ENCODE data around the gene PCDHB16. TPM values are rescaled to one million over a fixed set of nuclear protein-coding genes. Genes with fewer than 3 reads are reported as not detected.
A peak's percentile ranks its signal among the peaks of the same experiment; 100 is the strongest.
"Not testable (repeated sequence)": the region's sequence is repeated elsewhere in the genome, so short reads cannot be mapped to it uniquely, and the experiment has no call there.

PCDHB16 gene
- total RNA-seq (2014; rRNA removed; shearing (Covaris generic)): not detected in 2 replicates
- not detected in 2 replicates for total RNA-seq (2022)
- not detected for Bru-seq, nascent RNA
- not detected for BruChase-seq, experiment 1, labeled RNA remaining after a 6-hour chase
- not detected for BruChase-seq, experiment 2, labeled RNA remaining after a 2-hour chase
- long read RNA-seq: 0 reads

DNA sequence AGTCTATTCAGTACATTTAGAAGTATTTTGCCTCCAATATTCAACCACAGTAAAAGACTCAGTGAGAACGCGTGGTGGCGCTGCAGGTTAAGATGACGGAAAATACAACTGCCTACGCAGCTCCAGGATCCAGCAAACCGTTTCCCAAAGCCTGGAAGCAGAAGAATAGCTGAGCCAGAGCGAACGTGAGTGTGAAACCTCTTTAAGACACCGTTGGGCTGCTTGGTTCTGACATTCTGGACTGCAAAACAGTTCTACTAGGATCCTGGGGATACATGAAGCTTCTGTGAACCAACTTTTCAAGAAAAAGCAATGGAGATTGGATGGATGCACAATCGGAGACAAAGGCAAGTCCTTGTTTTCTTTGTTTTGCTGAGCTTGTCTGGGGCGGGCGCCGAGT lies at the start of gene PCDHB16:
Gene PCDHB16, plus strand, starts transcription at position 140 of the 400 bp plus-strand sequence. Its CDS starts 173 bp downstream, at position 313.
- H3K79me2 ChIP-seq (ENCODE audit: insufficient read depth, low read depth, low read length): no peaks in the 10 kb centered on the region
- DNase-seq (ENCODE audit: low spot score): no peak
- POLR2A ChIA-PET: no interaction called here
- no peaks in the 10 kb centered on the region for H3K4me1 ChIP-seq (ENCODE audit: insufficient read depth, low read length, poor library complexity, severe bottlenecking)
- CTCF ChIA-PET (ENCODE audit: unreplicated experiment): no interaction called here
- TF ChIP-seq EZH2phosphoT487 (IDR thresholded peaks at IDR 0.05; ENCODE audit: borderline replicate concordance, low read depth, low read length): no peak
- TF ChIP-seq, protein P1, sequence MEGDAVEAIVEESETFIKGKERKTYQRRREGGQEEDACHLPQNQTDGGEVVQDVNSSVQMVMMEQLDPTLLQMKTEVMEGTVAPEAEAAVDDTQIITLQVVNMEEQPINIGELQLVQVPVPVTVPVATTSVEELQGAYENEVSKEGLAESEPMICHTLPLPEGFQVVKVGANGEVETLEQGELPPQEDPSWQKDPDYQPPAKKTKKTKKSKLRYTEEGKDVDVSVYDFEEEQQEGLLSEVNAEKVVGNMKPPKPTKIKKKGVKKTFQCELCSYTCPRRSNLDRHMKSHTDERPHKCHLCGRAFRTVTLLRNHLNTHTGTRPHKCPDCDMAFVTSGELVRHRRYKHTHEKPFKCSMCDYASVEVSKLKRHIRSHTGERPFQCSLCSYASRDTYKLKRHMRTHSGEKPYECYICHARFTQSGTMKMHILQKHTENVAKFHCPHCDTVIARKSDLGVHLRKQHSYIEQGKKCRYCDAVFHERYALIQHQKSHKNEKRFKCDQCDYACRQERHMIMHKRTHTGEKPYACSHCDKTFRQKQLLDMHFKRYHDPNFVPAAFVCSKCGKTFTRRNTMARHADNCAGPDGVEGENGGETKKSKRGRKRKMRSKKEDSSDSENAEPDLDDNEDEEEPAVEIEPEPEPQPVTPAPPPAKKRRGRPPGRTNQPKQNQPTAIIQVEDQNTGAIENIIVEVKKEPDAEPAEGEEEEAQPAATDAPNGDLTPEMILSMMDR (conservative IDR thresholded peaks at IDR 0.05; ENCODE audit: low read length): no peak
- H3K9me2 ChIP-seq (ENCODE audit: insufficient read depth, low read length): no peaks in the 10 kb centered on the region
- no peaks in the 10 kb centered on the region for H3K36me3 ChIP-seq (ENCODE audit: insufficient read depth, low read length)
- H3K27ac ChIP-seq (ENCODE audit: low read depth, low read length, poor library complexity, severe bottlenecking): no peak within 1 kb of the TSS
- BruUV-seq (replicated peaks): no TSS peak
- no peaks in the 10 kb centered on the region for H3K9me3 ChIP-seq (ENCODE audit: low read length)
- H3K4me3 ChIP-seq (ENCODE audit: low read depth, low read length, poor library complexity, severe bottlenecking): no peak within 1 kb of the TSS
- no peak within 1 kb of the TSS for H2AFZ ChIP-seq (ENCODE audit: low read length)
- intact Hi-C loops (cut with micrococcal nuclease; ENCODE audit: unreplicated experiment): no loop called here
- no peak within 1 kb of the TSS for H3K4me2 ChIP-seq (ENCODE audit: low read length)
- H4K20me1 ChIP-seq (ENCODE audit: insufficient read depth, low read length): no peaks in the 10 kb centered on the region

DNA sequence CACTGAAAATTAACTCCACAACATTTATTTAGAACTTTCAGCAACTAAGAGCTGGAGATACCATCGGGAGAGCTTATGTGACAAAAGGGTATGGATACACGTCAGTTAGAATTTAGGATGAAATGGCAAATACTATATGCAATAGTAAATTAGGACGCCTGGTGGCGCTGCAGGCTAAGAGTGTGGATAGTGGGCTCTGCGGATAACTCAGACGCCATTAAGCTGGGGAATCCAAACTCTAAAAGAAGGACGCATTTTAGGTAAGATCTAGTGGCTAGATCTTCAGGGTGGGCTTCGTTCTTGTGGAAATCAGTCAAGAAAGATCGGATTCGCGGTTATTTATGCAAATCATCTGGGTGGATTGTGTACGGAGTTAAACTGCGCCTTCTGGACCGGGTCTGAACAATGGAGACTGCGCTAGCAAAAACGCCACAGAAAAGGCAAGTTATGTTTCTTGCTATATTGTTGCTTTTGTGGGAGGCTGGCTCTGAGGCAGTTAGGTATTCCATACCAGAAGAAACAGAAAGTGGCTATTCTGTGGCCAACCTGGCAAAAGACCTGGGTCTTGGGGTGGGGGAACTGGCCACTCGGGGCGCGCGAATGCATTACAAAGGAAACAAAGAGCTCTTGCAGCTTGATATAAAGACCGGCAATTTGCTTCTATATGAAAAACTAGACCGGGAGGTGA lies 47.0 kb upstream of the PCDHB16 start, which contains the start of gene PCDHB5:
Gene PCDHB5, plus strand, starts transcription at position 177 of the 688 bp plus-strand sequence. Its CDS starts 229 bp downstream, at position 406.
- Histone ChIP-seq H4K20me1 (ENCODE audit: insufficient read depth, low read length) (no peaks in the 10 kb centered on the region), H3K9me3 (ENCODE audit: low read length) (peaks cover 7% of the 10 kb centered on the region; the same call in 1 of the 2 replicates), H3K36me3 (ENCODE audit: insufficient read depth, low read length) (no peaks in the 10 kb centered on the region), H3K27ac (ENCODE audit: low read depth, low read length, poor library complexity, severe bottlenecking) (no peak within 1 kb of the TSS), H2AFZ (ENCODE audit: low read length) (no peak within 1 kb of the TSS), H3K4me3 (ENCODE audit: low read depth, low read length, poor library complexity, severe bottlenecking) (no peak within 1 kb of the TSS), H3K9me2 (ENCODE audit: insufficient read depth, low read length) (no peaks in the 10 kb centered on the region), H3K4me1 (ENCODE audit: insufficient read depth, low read length, poor library complexity, severe bottlenecking) (no peaks in the 10 kb centered on the region), H3K4me2 (ENCODE audit: low read length) (no peak within 1 kb of the TSS), H3K79me2 (ENCODE audit: insufficient read depth, low read depth, low read length) (no peaks in the 10 kb centered on the region)
- intact Hi-C loops (cut with micrococcal nuclease; ENCODE audit: unreplicated experiment): no loop called here
- no peak for TF ChIP-seq EZH2phosphoT487 (IDR thresholded peaks at IDR 0.05; ENCODE audit: borderline replicate concordance, low read depth, low read length)
- TF ChIP-seq, protein P1 (conservative IDR thresholded peaks at IDR 0.05; ENCODE audit: low read length): peak; percentile 52
- no TSS peak for BruUV-seq (replicated peaks)
- POLR2A ChIA-PET: no interaction called here
- no peak for DNase-seq (ENCODE audit: low spot score)
- CTCF ChIA-PET (ENCODE audit: unreplicated experiment): no interaction called here

DNA sequence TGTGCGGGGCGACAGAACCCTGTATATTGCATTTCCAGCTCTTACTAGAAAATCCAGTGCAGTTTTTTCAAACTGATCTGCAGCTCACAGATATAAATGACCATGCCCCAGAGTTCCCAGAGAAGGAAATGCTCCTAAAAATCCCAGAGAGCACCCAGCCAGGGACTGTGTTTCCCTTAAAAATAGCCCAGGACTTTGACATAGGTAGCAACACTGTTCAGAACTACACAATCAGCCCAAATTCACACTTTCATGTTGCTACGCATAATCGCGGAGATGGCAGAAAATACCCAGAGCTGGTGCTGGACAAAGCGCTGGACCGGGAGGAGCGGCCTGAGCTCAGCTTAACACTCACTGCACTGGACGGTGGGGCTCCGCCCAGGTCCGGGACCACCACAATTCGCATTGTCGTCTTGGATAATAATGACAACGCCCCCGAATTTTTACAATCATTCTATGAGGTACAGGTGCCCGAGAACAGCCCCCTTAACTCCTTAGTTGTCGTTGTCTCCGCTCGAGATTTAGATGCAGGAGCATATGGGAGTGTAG lies 46.4 kb upstream of the PCDHB16 start:
- H3K27ac ChIP-seq (ENCODE audit: low read depth, low read length, poor library complexity, severe bottlenecking): no peak overlapping the region
- no peaks in the 10 kb centered on the region for H4K20me1 ChIP-seq (ENCODE audit: insufficient read depth, low read length)
- TF ChIP-seq, protein P1 (conservative IDR thresholded peaks at IDR 0.05; ENCODE audit: low read length): no peak
- no peak for TF ChIP-seq EZH2phosphoT487 (IDR thresholded peaks at IDR 0.05; ENCODE audit: borderline replicate concordance, low read depth, low read length)
- peaks cover 7% of the 10 kb centered on the region; the same call in 1 of the 2 replicates for H3K9me3 ChIP-seq (ENCODE audit: low read length)
- H3K4me1 ChIP-seq (ENCODE audit: insufficient read depth, low read length, poor library complexity, severe bottlenecking): no peaks in the 10 kb centered on the region
- POLR2A ChIA-PET: no interaction called here
- H3K36me3 ChIP-seq (ENCODE audit: insufficient read depth, low read length): no peaks in the 10 kb centered on the region
- no TSS peak for BruUV-seq (replicated peaks)
- no peak for DNase-seq (ENCODE audit: low spot score)
- H3K9me2 ChIP-seq (ENCODE audit: insufficient read depth, low read length): no peaks in the 10 kb centered on the region
- CTCF ChIA-PET (ENCODE audit: unreplicated experiment): no interaction called here
- H3K4me3 ChIP-seq (ENCODE audit: low read depth, low read length, poor library complexity, severe bottlenecking): no peak overlapping the region
- no peak overlapping the region for H3K4me2 ChIP-seq (ENCODE audit: low read length)
- no peak overlapping the region for H2AFZ ChIP-seq (ENCODE audit: low read length)
- intact Hi-C loops (cut with micrococcal nuclease; ENCODE audit: unreplicated experiment): no loop called here
- no peaks in the 10 kb centered on the region for H3K79me2 ChIP-seq (ENCODE audit: insufficient read depth, low read depth, low read length)

- H3K27ac ChIP-seq (ENCODE audit: low read depth, low read length, poor library complexity, severe bottlenecking); H3K4me2 ChIP-seq (ENCODE audit: low read length); H3K9me3 ChIP-seq (ENCODE audit: low read length); DNase-seq (ENCODE audit: low spot score); H3K4me1 ChIP-seq (ENCODE audit: insufficient read depth, low read length, poor library complexity, severe bottlenecking); intact Hi-C loops (cut with micrococcal nuclease; ENCODE audit: unreplicated experiment); H2AFZ ChIP-seq (ENCODE audit: low read length); POLR2A ChIA-PET; H4K20me1 ChIP-seq (ENCODE audit: insufficient read depth, low read length); H3K36me3 ChIP-seq (ENCODE audit: insufficient read depth, low read length); H3K79me2 ChIP-seq (ENCODE audit: insufficient read depth, low read depth, low read length); H3K4me3 ChIP-seq (ENCODE audit: low read depth, low read length, poor library complexity, severe bottlenecking); BruUV-seq (replicated peaks); H3K9me2 ChIP-seq (ENCODE audit: insufficient read depth, low read length); CTCF ChIA-PET (ENCODE audit: unreplicated experiment): not testable (repeated sequence)
Measured at GRCh38 chr5:141137346-141137745, 44.8 kb upstream of the PCDHB16 start.
